Superior temporal gyrus (tissue), 1 donor: ENCODE data around the gene GRIN2C.

Experiments used
- DNase-seq: peaks from one replicate; pipeline ENCODE4 v3.0.0-alpha.2; 2016; ENCODE audit errors: extremely low spot score

The GRIN2C gene

DNA sequence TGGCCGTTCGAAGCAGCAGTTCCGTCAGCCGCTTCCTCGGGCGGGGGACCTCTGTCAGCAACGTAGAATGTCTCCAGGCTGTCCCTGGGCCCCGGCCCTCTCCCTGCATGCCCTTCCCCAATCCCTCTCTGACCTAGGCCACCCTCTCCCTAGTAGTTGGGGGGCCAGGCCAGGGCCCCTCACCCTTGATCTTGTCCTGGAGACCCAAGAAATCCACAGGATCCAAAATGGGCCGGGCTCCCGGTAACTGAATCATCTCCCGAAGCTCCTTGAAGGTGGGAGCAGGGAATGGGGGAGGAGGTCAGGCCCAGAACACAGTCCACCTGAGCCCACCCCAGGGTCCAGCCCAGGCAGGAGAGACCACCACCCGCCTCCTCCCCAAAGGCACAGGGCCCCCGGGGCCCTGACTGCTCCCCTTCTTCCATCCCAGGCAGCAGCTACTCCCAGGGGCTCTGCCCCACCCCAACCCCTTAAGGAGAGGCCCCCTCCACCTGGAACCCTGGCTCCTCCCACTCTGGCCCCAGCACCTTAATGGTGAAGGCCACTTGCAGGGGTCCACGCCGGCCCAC, 4.7 kb upstream of the GRIN2C start:
- no peak for DNase-seq

DNA sequence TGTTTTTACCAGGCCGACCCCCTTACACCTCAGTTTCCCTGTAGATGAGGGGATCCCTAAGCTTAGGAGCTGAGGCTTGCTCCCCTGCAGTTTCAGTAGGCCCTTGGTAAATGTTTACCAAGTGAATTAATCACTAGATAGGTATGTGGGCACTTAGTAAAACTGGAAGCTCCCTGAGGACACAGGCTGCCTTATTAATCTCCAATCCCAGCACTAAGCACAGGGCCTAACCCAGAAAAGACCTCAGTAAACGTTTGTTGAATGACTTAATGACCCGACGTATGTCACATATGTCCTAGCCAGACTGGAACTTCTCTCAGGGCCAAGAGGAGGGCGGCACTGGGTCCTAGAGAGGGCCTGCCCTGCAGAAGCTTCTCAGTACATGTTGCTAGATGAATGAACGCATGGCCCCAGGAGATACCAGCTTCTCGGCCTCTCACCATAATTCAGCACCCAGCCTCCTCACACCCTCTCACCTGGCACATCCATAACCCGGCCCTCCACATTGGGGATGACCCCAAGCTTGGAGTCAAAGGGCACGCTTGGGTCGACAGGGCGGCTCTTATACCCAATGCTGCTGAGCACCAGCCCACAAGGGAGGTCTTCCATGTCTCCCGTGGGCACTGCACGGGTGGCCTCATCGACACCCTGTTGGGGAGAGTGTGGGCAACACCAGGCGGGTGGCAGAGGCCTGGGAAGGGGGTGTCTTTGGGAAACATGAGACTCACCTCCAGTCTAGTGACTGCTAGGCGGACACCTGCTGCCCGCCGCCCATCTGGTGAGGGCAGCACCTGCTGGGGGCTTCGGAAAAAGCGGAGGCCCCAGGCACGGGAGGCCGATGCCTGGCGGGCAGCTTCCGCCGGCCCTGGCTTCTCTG, 4.0 kb upstream of the GRIN2C start:
- no peak for DNase-seq

DNA sequence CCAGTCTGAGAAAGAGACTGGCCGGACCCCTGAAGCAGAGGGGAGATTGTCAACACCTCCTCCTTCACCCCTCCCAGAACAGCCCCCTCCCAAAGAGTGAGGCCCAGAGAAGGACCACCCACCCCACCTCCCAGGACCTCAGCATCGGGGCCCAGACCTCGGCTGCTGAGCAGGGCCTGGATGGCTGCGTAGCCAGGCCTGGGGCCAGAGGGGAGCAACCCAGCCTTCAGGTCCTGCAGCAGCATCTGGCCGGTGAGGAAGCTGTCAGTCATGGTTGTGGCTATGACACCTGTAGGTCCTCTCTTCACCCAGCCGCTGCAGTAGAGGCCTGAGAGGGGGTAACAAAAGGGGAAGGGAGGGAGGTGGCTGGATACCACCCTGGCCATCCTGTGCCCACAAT, 3.2 kb upstream of the GRIN2C start:
- no peak for DNase-seq

DNA sequence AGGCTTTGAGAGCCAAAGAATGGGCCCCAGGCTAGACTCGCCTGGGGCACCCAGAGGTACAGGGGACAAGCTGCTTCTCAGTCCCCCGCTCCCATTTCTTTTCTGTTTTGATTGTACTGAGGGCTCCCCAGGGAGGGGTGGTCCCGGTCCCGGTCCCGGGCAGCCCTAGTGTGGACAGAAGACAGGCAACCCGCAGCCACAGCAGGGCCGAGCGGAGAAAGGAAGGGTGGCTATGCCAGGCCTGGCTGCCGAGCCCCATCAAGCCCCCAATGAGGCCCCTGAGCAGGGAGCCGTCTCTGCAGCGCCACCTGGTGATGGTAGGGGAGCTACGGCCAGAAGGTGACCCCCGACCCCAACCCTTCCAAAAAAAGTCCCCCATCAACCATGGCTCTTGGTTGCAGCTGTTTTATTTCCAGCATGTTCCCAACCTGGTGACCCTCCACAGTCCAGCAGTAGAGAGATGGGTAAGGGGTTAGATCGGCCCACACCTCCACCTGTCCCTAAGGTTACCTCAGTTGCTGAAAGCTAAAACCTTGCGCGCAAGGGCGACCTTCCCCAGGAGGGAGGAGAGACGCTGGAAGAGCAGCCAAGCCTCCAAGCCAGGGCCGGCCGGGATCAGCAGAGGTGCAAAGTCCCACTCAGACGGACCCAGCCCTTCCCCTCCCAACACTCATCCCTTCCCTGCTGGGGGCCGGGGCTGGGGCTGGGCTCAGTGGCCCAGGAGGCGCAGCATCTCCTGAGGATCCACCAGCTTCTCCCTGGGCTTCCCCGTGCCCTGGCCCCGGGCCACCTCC, 2.6 kb upstream of the GRIN2C start:
- DNase-seq = peak; percentile 45

GRCh38 chr17:74861662-74862107, 2.0 kb upstream of the GRIN2C start:
- DNase-seq = no peak

DNA sequence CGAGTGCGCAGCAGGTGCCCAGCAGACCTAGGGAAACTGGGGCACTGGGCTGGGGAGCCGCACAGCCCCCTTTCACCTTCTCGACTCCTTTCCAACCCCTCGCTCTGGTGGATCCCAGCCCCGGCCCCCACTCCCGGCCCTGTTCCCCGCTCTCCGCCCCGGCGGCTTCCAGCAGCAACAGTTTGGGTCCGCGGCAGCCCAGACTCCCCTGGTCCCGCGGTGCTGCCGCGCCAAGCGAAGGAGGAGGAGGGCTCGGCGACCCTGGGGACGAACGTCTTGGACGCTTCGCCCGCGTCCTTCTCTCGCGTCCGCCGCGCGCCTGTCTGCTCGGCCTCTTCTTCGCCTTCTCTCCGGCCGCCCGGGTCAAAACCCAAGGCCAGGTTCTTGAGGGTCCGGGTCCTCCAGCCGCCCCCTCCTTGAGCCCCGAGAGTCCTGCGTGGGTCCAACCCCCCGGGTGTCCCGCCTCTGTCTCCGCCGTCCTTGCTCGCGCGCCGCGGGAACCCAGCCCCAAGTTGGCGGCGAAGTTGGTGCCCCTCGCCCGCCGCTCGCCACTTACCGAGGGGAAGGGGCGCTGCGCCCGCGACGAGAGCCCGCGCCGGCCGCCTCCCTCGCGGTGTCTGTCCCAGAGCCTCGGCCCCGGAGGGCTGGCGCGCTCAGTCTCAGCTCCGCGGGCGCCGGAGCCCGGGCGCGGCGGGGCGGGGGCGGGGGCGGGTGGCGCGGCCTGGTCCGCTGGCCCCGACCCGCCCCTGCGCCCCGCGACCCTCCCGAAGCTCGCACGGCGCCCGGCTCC, 1.4 kb upstream of the GRIN2C start:
- DNase-seq = no peak

DNA sequence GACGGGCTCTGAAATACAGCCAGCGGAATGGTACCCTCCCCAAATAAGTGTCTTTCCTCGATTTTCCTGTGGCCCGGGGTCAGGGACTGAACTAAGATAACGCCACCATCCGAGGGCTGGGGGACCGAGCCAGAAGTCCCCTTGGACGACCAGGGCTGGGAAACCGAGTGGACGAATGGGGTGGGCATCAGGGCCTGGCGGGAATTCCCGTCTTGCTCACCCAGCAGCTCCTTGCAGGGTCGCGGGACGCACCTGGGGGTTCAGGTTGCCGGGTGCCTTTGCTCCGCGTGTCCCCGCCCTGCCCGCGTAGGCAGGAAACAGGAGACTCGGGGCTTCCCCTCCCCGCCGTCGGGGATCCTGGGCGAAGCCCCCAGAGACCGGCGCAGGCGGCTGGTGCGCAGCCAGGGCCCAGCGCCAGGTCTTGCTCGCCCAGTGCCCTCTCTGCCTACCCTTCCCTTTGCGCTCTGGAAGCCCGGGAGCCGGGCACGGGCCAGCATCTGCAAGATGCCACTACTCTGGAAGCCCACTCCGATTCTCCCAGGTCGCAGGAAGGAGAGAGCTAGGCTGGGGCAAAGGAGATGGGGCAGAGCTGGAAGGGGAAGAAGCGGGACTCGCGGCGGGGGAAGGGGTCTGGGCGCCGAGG, 665 bp upstream of the GRIN2C start:
- no peak for DNase-seq

- DNase-seq = no peak
Observed at GRCh38 chr17:74858672-74859458, 820 bp downstream of the GRIN2C start.

DNA sequence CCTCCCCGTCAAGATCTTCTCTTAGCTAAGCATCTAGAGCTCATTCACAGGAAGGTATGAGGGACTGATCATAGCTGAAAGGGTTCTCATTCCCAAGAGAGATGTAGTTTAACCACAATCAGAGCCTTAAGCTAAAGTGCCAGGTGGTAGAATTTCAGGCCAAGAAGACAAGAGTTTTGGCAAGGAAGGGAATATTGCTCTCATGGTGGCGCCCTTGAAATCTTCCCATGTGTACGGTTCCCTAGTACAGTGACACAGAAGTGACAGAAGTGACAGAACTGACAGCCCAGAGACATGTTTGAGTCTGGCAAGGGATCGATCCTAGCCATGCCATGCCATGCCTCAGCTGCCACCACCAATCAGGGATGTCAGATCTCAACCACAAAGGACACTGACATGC, 2.5 kb downstream of the GRIN2C start:
- DNase-seq = no peak

- no peak for DNase-seq
Observed at GRCh38 chr17:74856112-74856511, 3.6 kb downstream of the GRIN2C start.

DNA sequence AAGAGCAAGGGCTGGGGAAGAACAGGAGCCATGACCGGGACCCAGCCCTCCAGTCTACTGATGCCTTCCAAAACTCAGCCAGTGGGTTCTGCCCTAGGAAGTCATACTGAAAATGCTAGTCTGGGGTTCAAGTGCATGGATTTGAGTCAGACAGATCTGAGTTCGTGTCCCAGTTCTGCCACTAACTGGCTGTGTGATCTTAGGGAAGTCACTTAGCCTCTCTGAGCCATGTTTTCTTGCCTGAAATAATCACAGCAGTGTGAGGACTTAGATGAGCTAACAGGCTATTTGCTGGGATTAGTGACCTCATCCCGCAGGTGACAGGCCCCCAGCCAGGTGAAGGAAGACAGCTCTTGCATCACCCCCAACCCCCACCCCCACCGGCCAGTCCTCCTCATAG, 4.4 kb downstream of the GRIN2C start:
- no peak for DNase-seq

- DNase-seq = no peak
Observed at GRCh38 chr17:74854792-74855191, 4.9 kb downstream of the GRIN2C start.

DNA sequence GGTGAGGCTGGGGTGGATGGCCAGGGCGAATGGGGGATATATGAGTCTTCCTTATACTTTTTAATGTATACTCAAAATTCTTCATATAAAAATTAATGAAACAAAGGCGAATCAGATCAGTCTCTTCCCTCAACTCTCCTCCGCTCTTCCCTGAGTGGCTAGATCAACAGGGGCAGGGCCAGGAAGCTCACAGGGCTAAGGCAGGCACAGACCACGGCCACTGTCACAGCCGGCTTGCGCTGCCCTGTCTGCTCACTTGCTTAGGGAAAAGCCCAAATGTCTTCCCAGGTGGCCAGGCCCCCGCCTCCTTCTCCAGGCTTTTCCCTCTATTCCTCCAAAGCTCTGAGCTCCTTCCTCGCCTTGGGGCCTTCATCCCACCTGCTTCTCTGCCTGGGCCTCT, 6.0 kb downstream of the GRIN2C start:
- DNase-seq = no peak

GRCh38 chr17:74853048-74853397, 6.7 kb downstream of the GRIN2C start:
- DNase-seq = no peak

DNA sequence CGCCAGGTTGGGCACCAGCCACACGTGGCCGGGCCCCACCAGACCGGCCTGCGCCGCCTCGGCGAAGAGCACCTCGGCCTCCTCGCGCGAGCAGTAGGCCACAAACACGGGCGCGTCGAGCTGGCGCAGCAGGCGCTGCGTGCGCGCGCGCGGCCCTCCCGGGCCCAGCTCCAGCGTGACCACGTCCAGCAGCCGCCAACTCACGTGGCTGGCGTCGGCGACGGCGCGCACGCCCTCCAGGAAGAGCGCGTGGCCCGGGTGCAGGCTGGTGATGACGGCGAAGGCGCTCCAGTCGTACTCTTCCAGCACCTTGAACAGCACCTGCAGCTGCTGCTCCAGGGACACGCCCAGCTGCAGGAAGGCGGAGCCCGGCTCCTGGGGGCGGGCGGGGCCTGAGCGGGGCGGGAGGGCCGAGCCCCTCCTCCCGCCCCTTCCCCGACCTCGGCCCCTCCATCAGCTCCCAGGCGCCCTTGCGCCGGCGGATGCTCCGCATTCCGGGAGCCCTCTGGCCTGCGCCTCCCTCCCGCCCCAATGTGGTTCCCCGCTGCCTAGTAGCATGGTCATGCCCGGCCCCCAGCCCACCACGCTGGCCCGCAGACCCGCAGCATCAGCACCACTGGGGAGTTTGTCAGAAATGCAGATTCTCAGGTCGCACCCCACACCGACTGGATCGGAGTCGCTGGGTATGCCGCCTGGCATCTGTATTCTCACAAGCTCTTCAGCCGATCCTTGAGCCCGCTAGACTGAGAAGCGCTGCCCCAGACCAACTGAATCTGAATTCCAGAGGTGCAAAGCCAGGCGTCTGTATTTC, 7.2 kb downstream of the GRIN2C start:
- DNase-seq = no peak

GRCh38 chr17:74851612-74852236, 8.0 kb downstream of the GRIN2C start:
- no peak for DNase-seq

GRCh38 chr17:74850914-74851313, 8.8 kb downstream of the GRIN2C start:
- no peak for DNase-seq

DNA sequence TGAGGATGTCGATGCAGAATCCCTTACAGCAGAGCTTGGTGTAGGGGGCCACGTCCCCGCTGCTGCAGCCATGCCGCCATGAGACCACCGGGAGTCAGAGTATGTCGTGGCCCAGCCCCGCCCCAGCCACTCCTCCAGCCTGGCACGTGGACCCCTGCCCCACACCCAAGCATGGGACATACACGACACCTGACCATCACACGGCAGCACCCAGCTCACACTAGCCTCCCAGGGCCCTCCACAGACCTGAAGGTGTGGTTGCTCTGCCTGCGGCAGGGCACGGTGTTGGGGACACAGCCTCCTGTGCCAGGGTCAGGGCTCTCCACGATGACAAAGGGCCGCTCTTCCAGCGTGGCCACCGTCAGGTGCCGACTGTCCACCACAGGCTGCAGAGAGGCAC, 9.4 kb downstream of the GRIN2C start:
- DNase-seq = no peak

DNA sequence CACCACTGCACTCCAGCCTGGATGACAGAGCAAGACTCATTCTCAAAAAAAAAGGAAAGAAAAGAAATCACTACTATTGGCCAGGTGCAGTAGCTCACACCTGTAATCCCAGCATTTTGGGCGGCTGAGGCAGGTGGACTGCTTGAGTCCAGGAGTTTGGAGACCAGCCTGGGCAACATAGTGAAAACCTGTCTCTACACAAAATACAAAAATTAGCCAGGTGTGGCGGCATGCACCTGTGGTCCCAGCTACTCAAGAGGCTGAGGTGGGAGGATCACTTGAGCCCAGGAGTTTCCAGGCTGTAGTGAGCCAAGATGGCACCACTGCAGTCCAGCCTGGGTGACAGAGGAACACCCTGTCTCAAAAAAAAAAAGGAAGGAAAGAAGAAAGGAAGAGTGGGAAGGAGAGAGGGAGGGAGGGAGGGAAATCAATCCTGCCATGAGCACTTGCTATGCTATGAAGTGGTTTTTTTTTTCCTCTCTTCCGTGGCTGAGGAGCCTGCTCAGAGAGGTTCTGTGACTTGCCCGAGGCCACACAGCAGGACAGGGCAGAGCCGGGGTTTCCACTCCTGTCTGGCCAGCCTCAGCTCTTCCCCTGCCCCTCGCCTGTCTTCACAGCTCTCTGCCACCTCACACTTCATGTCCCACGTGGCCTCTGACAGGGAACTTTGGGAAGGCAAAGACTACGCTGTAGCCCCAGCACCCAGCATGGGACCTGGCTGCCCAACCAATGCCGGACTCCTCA, 10.9 kb downstream of the GRIN2C start:
- DNase-seq = no peak
